Activated CD4-positive, alpha-beta T cell treated with anti-CD3 and anti-CD28 coated beads for 24 hours (primary cell): ENCODE data around the gene CAPN5.

Source experiments
- DNase-seq, 2 donors: peaks; one replicate each; pipeline ENCODE4 v3.0.0-alpha.2; 2020; ENCODE audit warnings: low read depth in 2 of 2

Gene CAPN5

GRCh38 chr11:77117492-77117891 is 50.7 kb downstream of the CAPN5 start:
- DNase-seq: no peak

- no peak for DNase-seq
Measured at GRCh38 chr11:77118086-77118485, 51.3 kb downstream of the CAPN5 start.

- DNase-seq: no peak
Measured at GRCh38 chr11:77118971-77119370, 52.2 kb downstream of the CAPN5 start.

GRCh38 chr11:77119531-77119936 is 52.8 kb downstream of the CAPN5 start:
- DNase-seq: no peak

GRCh38 chr11:77120571-77120970 is 53.8 kb downstream of the CAPN5 start:
- DNase-seq: no peak

- no peak for DNase-seq
Measured at GRCh38 chr11:77121096-77121640, 54.4 kb downstream of the CAPN5 start.

GRCh38 chr11:77121876-77122575 is 55.3 kb downstream of the CAPN5 start:
- DNase-seq: no peak

GRCh38 chr11:77122576-77123212 is 55.9 kb downstream of the CAPN5 start:
- no peak for DNase-seq

- no peak for DNase-seq
Measured at GRCh38 chr11:77123591-77123990, 56.8 kb downstream of the CAPN5 start.

GRCh38 chr11:77124041-77124440 is 57.3 kb downstream of the CAPN5 start:
- DNase-seq: no peak

GRCh38 chr11:77124488-77124887 is 57.7 kb downstream of the CAPN5 start:
- no peak for DNase-seq

GRCh38 chr11:77125191-77125590 is 58.4 kb downstream of the CAPN5 start:
- no peak for DNase-seq

GRCh38 chr11:77125695-77126094 is 58.9 kb downstream of the CAPN5 start:
- DNase-seq: no peak

- no peak for DNase-seq
Measured at GRCh38 chr11:77126156-77126775, 59.5 kb downstream of the CAPN5 start.

GRCh38 chr11:77126861-77127234 is 60.1 kb downstream of the CAPN5 start:
- no peak for DNase-seq

- peak; percentile 38 to 46 for DNase-seq
Measured at GRCh38 chr11:77127235-77127911, 60.6 kb downstream of the CAPN5 start.

GRCh38 chr11:77127920-77128691 is 61.3 kb downstream of the CAPN5 start, which contains the start of gene MYO7A:
Gene MYO7A (plus strand): TSS chr11:77128246. CDS start chr11:77130635, 2,389 bp downstream.
- DNase-seq: no peak

GRCh38 chr11:77129069-77129841 is 62.5 kb downstream of the CAPN5 start:
- no peak for DNase-seq

- DNase-seq: no peak
Measured at GRCh38 chr11:77129842-77130756, 63.3 kb downstream of the CAPN5 start.
